Stimulated activated CD8-positive, alpha-beta memory T cell treated with anti-CD3 and anti-CD28 coated beads, Interleukin-4, amount 100 ng/mL, for 1 hour (primary cell): Measurements from ENCODE around the gene POLR3E.
"Not testable (repeated sequence)": the region's sequence is repeated elsewhere in the genome, so short reads cannot be mapped to it uniquely, and the experiment has no call there.

Experiments
- DNase-seq, 2 donors: peaks; one replicate each; pipeline ENCODE4 v3.0.0-alpha.2; 2020; ENCODE audit warnings: low read depth in 2 of 2, low spot score in 1 of 2

The POLR3E gene

DNA sequence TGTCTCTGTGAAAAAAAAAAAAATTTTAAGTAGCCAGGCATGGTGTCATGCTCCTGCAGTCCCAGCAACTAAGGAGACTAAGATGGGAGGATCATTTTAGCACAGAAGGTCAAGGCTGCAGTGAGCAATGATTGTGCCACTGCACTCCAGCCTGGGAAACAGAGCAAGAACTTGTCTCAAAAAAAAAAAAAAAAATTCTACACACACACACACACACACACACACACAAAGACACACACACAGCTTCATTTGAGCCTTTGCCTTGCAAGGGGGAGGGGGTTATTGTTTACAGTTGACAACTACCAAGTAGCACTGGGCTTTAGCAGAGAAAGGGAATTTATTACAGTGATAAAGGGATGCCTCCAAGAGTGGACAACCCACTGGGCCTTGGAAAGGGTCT lies 4.9 kb upstream of the POLR3E start:
- no peak for DNase-seq

DNA sequence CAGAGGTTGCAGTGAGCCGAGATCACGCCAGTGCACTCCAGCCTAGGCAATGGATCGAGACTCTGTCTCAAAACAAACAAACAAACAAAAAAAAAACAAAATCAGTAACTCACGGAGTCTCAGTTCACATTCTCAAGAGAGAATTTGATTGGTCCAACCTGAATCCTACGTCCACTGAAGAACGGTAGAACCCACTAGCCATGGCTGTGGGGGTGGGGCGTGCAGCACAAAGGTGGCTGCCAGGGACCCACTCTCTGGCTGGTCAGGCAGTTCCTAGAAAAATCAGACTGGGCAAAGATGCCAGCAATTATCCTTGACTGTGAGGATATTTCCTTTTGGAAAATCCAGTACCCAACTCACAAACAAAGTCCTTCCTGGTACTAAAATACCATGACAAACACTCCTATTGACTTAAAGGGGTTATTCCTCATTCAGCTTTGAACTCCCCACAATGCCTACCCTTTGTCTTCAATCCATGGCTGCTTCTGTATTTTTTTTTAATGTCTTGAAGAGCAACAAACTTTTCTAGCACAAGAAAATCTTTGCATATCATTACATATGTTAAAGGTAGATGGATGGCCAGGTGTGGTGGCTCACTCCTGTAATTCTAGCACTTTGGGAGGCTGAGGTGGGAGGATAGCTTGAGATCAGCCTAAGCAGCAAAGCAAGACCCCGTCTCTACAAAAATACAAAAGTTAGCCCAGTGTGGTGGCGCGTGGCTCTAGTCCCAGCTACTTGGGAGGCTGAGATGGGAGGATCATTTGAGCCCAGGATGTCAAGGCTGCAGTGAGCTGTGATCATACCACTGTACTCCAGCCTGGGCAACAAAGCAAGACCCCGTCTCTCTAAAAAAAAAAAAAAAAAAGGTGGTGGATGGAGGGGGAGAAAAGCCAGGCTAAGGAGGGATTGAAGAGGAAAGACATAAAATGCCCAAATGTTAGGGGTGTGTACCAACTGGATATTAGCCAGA lies 3.8 kb upstream of the POLR3E start:
- DNase-seq: no peak

DNA sequence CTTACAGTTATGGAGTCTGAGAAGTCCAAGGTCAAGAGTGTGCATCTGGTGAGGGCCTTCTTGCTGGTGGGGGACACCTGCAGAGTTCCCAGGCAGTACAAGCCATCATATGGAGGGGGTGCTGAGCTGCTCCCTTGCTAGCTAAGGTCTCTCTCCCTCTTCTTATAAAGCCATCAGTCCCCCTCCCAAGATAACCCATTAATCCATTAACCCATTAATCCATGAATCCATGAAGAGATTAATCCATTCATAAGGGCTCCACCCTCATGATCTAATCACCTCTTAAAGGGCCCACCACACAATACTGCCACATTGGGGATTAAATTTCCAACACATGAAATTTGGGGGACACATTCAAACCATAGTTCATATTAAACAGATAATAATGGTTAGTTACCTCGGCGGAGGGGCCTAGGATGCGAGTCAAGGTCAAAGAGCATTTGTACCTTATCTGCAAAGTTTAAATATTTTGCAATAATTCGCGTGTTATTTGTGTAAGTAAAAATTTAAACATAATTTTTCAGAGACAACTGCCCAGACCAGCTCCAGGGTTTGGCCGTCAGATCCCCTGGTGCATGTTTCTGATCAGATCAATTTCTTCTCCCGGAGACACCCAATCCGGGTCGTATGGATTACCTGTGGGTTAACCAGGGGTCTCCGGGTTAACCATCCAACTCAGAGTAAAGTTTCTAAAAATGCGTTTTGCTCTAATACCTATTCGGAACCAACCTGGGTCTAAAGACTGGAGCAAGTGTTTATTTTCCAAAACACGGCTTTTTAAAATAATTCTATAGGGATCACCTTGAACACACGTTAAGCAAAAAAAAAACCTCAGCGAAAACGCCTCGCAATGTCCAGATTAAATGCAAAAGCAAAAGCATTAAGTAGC lies 740 bp upstream of the POLR3E start:
- DNase-seq: no peak

- DNase-seq: peak; percentile 36 to 41
Measured at GRCh38 chr16:22297871-22298733, 893 bp downstream of the POLR3E start.

- DNase-seq: no peak
Measured at GRCh38 chr16:22299036-22299435, 1.8 kb downstream of the POLR3E start.

- DNase-seq: no peak
Measured at GRCh38 chr16:22300427-22301071, 3.3 kb downstream of the POLR3E start.

GRCh38 chr16:22301423-22301822 lies 4.2 kb downstream of the POLR3E start:
- not testable (repeated sequence) for DNase-seq

GRCh38 chr16:22302776-22303363 lies 5.7 kb downstream of the POLR3E start:
- DNase-seq: no peak

DNA sequence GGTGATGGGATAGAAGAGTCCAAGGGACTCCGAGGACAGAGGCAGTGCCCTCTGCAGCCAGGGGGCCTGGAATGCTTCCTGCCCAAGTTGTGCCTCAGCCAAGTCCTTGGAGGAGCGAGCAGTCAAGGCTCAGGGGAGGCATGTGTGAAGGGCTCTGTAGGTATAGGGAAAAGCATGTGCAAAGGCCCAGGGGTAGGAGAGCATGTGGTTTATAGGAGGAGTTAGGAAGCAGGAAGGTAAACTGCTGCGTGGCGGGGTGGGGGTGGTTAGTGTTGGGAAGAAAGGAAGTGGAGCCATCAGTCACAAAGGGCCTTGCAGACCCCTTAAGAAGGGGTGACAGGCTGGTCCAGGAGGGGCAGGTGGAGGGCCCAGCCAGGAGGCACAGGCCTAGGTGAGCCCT lies 7.2 kb downstream of the POLR3E start:
- no peak for DNase-seq

GRCh38 chr16:22306788-22307187 lies 9.6 kb downstream of the POLR3E start:
- DNase-seq: no peak

DNA sequence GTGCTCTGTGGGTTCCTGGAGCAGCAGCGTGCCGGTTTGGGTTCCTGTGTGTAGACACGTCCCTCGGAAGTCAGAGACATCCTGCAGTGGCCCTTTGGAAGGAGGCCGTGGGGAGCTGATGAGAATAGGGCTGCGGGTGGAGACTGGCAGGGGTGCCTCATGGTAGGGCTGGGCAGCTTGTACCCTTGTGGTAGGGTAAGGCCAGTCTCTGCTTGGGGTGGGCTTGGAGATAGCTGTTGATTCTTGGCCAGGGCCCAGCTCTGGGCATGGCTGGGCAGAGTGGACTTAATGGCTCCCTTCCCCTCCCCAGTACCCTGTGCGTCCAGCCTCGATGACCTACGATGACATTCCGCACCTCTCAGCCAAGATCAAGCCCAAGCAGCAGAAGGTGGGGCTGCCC lies 10.6 kb downstream of the POLR3E start:
- DNase-seq: no peak

GRCh38 chr16:22308824-22309520 lies 11.8 kb downstream of the POLR3E start:
- DNase-seq: no peak

- DNase-seq: no peak
Measured at GRCh38 chr16:22311520-22311919, 14.3 kb downstream of the POLR3E start.

GRCh38 chr16:22312897-22313781 lies 15.9 kb downstream of the POLR3E start:
- DNase-seq: no peak

GRCh38 chr16:22313876-22314470 lies 16.8 kb downstream of the POLR3E start:
- DNase-seq: no peak

DNA sequence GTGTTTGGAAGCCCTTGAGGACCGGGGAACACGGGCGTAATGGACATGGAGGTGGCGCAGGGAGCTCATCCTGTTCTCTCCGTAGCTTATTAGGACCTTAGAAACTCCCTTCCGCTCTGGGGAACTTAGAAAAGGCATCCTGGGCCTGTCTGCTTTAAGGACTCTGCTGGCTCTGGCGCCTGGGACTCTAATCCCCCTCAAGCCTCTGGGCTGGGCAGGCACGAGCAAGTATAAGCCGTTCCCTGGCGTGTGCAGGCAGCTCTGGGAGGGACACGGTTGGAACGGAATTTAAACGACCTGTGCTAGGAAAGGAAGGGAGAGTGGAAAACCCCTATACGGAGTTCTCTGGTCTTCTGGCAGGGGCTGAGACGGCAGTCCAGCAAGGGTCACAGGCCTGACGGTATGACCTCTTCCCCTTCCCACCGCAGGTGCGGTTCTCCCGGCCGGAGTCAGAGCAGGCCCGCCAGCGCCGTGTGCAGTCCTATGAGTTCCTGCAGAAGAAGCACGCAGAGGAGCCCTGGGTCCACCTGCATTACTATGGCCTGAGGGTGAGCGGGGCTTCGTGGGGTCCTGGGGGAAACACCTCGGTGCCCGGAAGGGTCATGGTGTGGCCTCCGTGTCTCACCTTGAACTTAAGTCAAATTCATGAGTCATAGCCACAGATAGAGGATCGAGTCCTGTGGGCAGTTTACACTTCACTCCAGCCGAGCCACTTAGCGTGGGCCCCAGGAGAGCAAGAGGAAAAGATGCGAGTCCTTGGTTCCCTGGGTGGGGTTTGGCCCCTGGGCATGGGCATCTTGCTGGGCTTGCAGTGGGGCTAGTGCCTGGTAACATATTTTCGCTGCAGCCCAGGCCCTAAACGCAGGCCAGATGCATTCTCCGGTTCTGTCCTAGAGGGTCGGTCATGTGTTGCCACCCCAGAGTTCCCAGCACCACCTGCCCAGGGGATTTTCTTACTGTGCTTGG lies 17.7 kb downstream of the POLR3E start:
- DNase-seq: no peak

GRCh38 chr16:22315979-22316378 lies 18.8 kb downstream of the POLR3E start:
- no peak for DNase-seq
